Measurements from ENCODE around the gene SMIM1.

GRCh38 chr1:3779265-3779911, 6.8 kb downstream of the SMIM1 start:
- TF ChIP-seq CTCF (conservative IDR thresholded peaks at IDR 0.05 in 1 of 2, IDR thresholded peaks at IDR 0.05 in 1 of 2; ENCODE audit: low read depth in 1 of 2, low read length in 2 of 2): no peak
- TF ChIP-seq EZH2 (IDR thresholded peaks at IDR 0.05; ENCODE audit: low read length, missing control alignments): no peak

All from fibroblast of lung (primary cell).